GM10248 (cell line): Measurements from ENCODE around the gene BABAM2.

Source experiments
- CTCF ChIA-PET: fragments of 300-600 bp; sonication (Branson Sonifier 250); formaldehyde crosslinking; extraction: SDS; loops from one replicate; lab custom pipeline; 2021; ENCODE audit warnings: antibody characterized with exemption; lab: Yijun Ruan, JAX
- POLR2A ChIA-PET: fragments of 350-650 bp; sonication (Branson Sonifier 250); formaldehyde crosslinking; extraction: SDS; loops from one replicate; lab custom pipeline; 2020; ENCODE audit warnings: antibody characterized with exemption; lab: Yijun Ruan, JAX
- DNase-seq: peaks from one replicate; pipeline ENCODE4 v3.0.0; 2012; ENCODE audit errors: extremely low spot score
- CTCF ChIP-seq: IDR thresholded peaks from 2 replicates; pipeline ENCODE4 v1.5.1; 2012; ENCODE audit warnings: mild to moderate bottlenecking, low read depth; ENCODE audit errors: extremely low read depth, missing control alignments, control extremely low read depth

Gene BABAM2

GRCh38 chr2:27955384-27956161 is 65.0 kb downstream of the BABAM2 start:
- ChIA-PET POLR2A (no interaction called here), CTCF (no interaction called here)
- DNase-seq, result no peak
- no peak for TF ChIP-seq CTCF

- POLR2A ChIA-PET, result no interaction called here
- CTCF ChIA-PET, result no interaction called here
- DNase-seq, result no peak
- no peak for TF ChIP-seq CTCF
Observed at GRCh38 chr2:27956888-27957287, 66.4 kb downstream of the BABAM2 start.

GRCh38 chr2:27958711-27959378 is 68.3 kb downstream of the BABAM2 start:
- ChIA-PET CTCF (no interaction called here), POLR2A (no interaction called here)
- no peak for TF ChIP-seq CTCF
- no peak for DNase-seq

GRCh38 chr2:27959496-27959895 is 69.0 kb downstream of the BABAM2 start:
- ChIA-PET POLR2A (no interaction called here), CTCF (no interaction called here)
- TF ChIP-seq CTCF, result no peak

GRCh38 chr2:27960237-27960912 is 69.8 kb downstream of the BABAM2 start:
- DNase-seq, result no peak
- CTCF ChIA-PET, result interaction anchor here (0.9 kb wide), 1 partner anchor 54 kb away, joined by 3 read pairs; no protein-coding TSS in a partner anchor
- POLR2A ChIA-PET, result no interaction called here
- TF ChIP-seq CTCF, result no peak

More at GRCh38 chr2:27959496-27959895, 69.0 kb downstream of the BABAM2 start:
- DNase-seq, result no peak

- TF ChIP-seq CTCF, result no peak
- ChIA-PET POLR2A (no interaction called here), CTCF (interaction anchor here (0.7 kb wide), 2 partner anchors 11 to 15 kb away, joined by 3 read pairs; no protein-coding TSS in a partner anchor)
- no peak for DNase-seq
Observed at GRCh38 chr2:27962006-27962405, 71.5 kb downstream of the BABAM2 start.
